Choroid plexus epithelial cell (primary cell): ENCODE measurements around the gene TLR9.

Experiments used
- DNase-seq: peaks from one replicate; pipeline ENCODE4 v3.0.0-alpha.2; 2010; ENCODE audit warnings: low read depth
- H3K4me3 ChIP-seq: 2 replicates; pipeline ENCODE4 v1.5.1; 2011; ENCODE audit warnings: low read depth, mild to moderate bottlenecking, control low read depth, low read length, moderate library complexity
- CTCF ChIP-seq: conservative IDR thresholded peaks from 2 replicates; pipeline ENCODE4 v1.5.1; 2011; ENCODE audit warnings: low read depth, mild to moderate bottlenecking, control low read depth, inconsistent platforms, low read length, moderate library complexity

The TLR9 gene

GRCh38 chr3:52218454-52218853 is 7.0 kb downstream of the TLR9 start:
- no peak overlapping the region for H3K4me3 ChIP-seq
- TF ChIP-seq CTCF = no peak
- no peak for DNase-seq

- no peak for TF ChIP-seq CTCF
- no peak overlapping the region for H3K4me3 ChIP-seq
- no peak for DNase-seq
Observed at GRCh38 chr3:52218026-52218425, 7.4 kb downstream of the TLR9 start.

GRCh38 chr3:52217409-52217805 is 8.0 kb downstream of the TLR9 start:
- no peak for TF ChIP-seq CTCF
- no peak for DNase-seq
- H3K4me3 ChIP-seq = no peak overlapping the region

GRCh38 chr3:52216585-52217408 is 8.6 kb downstream of the TLR9 start:
- peak; percentile 61 for DNase-seq
- no peak overlapping the region for H3K4me3 ChIP-seq
- TF ChIP-seq CTCF = no peak

GRCh38 chr3:52215351-52215750 is 10.1 kb downstream of the TLR9 start:
- no peak for TF ChIP-seq CTCF
- DNase-seq = no peak
- no peak overlapping the region for H3K4me3 ChIP-seq

- no peak overlapping the region for H3K4me3 ChIP-seq
- TF ChIP-seq CTCF = no peak
Observed at GRCh38 chr3:52213901-52214300, 11.5 kb downstream of the TLR9 start.

GRCh38 chr3:52213005-52213404 is 12.4 kb downstream of the TLR9 start:
- no peak for TF ChIP-seq CTCF
- no peak for DNase-seq
- no peak overlapping the region for H3K4me3 ChIP-seq

More at GRCh38 chr3:52213901-52214300, 11.5 kb downstream of the TLR9 start:
- no peak for DNase-seq
